ENCODE measurements around the gene DEFB124.
"Not testable (repeated sequence)": the region's sequence is repeated elsewhere in the genome, so short reads cannot be mapped to it uniquely, and the experiment has no call there.

Gene DEFB124

GRCh38 chr20:31449511-31450414 lies 25.2 kb downstream of the DEFB124 start:
- no peak for DNase-seq (ENCODE audit: low read depth in 2 of 2)
- no peak overlapping the region for H3K4me3 ChIP-seq (replicated peaks in 1 of 2; ENCODE audit: low read depth in 2 of 2, low read length in 2 of 2)
- TF ChIP-seq CTCF (IDR thresholded peaks at IDR 0.05; ENCODE audit: low read depth, low read length): no peak

GRCh38 chr20:31446084-31446819 lies 28.7 kb downstream of the DEFB124 start:
- no peak for TF ChIP-seq CTCF (IDR thresholded peaks at IDR 0.05; ENCODE audit: low read depth, low read length)
- no peak for DNase-seq (ENCODE audit: low read depth in 2 of 2)
- H3K4me3 ChIP-seq (replicated peaks in 1 of 2; ENCODE audit: low read depth in 2 of 2, low read length in 2 of 2): no peak overlapping the region

- no peak for DNase-seq (ENCODE audit: low read depth in 2 of 2)
- TF ChIP-seq CTCF (IDR thresholded peaks at IDR 0.05; ENCODE audit: low read depth, low read length): peak; percentile 32
- no peak within 1 kb of the TSS for H3K4me3 ChIP-seq (replicated peaks in 1 of 2; ENCODE audit: low read depth in 2 of 2, low read length in 2 of 2)
Measured at GRCh38 chr20:31440012-31440659, 34.8 kb downstream of the DEFB124 start, which contains the start of gene DEFB123. TSS of gene DEFB123 (plus strand) at chr20:31440632. CDS start at chr20:31440699, 67 bp downstream.

GRCh38 chr20:31430568-31431115 lies 44.3 kb downstream of the DEFB124 start:
- TF ChIP-seq CTCF (IDR thresholded peaks at IDR 0.05; ENCODE audit: low read depth, low read length): no peak
- DNase-seq (ENCODE audit: low read depth in 2 of 2): no peak
- H3K4me3 ChIP-seq (replicated peaks in 1 of 2; ENCODE audit: low read depth in 2 of 2, low read length in 2 of 2): no peak overlapping the region

GRCh38 chr20:31427576-31427975 lies 47.4 kb downstream of the DEFB124 start:
- not testable (repeated sequence) for DNase-seq (ENCODE audit: low read depth in 2 of 2); H3K4me3 ChIP-seq (replicated peaks in 1 of 2; ENCODE audit: low read depth in 2 of 2, low read length in 2 of 2)

- not testable (repeated sequence) for DNase-seq (ENCODE audit: low read depth in 2 of 2); H3K4me3 ChIP-seq (replicated peaks in 1 of 2; ENCODE audit: low read depth in 2 of 2, low read length in 2 of 2)
Measured at GRCh38 chr20:31426891-31427551, 47.9 kb downstream of the DEFB124 start.

- no peak overlapping the region for H3K4me3 ChIP-seq (replicated peaks in 1 of 2; ENCODE audit: low read depth in 2 of 2, low read length in 2 of 2)
- TF ChIP-seq CTCF (IDR thresholded peaks at IDR 0.05; ENCODE audit: low read depth, low read length): no peak
- no peak for DNase-seq (ENCODE audit: low read depth in 2 of 2)
Measured at GRCh38 chr20:31425797-31426196, 49.1 kb downstream of the DEFB124 start.
